ENCODE results near the gene PLPP2.

Gene PLPP2

DNA sequence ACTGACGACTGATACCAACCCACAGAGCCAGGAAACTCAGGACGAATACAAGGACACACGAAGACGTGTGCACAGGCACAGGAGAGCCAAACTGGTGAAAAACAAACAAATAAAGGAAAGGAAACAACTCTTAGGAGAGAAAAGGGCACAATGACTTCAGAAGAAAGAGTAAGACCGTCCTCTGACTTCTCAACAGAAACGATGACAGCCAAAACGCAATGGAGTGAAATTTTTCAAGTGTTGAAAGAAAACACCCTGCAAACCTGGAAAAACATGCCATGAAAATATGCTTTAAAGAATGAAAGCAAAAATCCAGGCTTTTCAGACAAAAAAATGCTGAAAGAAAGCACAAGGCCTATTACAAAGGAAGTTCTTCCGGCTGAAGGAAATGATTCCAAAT is 24.6 kb upstream of the PLPP2 start:
- no peak for DNase-seq (ENCODE audit: low read depth in 2 of 3, low spot score in 2 of 3)

DNA sequence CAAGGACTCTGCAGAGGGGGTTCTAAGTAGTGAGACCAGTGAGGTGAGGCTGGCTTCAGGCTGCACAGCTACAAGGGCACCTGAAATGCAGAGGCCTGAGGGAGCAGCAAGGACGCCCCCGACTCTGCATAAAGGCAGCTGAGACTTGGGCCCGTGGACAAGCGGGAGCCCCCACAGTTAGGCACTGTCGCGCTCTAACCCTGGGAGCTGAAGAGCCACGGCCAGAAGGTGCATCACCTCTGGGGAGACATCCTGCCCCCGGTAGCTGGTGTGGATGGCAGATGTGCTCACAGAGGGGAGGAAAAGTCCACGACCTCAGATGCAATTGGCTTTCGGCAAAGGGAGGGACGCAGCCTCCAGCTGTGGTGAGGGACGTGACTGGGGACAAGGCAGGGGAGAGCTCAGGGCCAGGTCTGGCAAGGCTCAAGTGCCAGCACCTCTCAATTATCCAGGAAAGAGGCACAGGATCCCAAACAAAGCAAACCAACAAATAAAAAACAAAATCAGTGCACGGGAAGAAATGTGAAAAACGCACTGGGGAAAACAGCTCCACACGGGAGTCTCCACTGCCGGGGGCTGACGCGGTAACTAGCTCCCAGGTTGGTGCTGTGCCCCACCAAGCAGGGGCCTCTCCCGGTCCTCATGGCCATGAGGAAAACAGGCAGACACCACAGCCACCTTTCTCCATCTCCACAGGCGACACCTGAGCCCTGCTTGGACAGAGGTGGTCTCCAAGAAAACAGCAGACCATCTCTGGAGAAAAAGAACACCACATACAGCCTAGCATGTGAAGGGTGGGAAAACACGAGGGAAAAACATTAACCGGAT is 23.0 kb upstream of the PLPP2 start:
- no peak for DNase-seq (ENCODE audit: low read depth in 2 of 3, low spot score in 2 of 3)

DNA sequence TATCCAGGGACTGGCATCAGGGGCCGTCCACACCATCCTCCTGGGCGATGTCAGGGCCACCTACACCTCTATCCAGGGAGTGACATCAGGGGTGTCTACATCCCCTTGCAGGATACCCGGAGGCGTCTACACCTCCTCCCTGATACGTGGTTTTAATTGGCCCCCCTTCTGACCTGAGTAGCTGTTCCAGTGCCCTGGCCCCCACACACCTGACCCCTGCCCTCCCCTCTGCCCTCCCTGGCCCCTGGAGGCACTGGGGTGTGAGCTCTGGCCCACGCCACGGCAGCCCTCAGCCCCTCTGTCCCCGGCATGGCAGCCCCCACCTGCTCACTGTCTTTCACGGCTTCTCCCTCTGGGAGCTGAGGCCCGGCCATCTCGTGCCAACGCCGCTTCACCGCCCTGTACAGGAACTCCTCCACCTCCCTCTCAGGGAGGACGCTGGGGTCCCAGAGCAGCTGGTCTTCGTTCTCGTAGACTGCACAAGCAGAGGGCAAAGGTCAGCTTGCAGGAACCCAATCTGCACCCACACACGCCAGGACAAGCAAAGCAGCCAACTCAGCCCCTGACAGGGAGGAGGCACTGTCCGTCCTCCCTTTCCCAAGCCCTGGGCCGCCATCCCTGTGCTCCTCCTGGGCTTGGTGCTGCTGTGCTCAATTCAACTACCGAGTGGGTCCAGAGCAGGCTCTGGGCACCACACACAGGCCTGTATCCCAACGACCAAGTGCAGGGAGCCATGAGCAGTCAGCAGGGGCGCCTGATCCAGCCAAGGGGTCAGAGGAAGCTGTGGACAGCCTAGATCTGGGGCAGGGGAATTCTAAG is 22.2 kb upstream of the PLPP2 start:
- DNase-seq (ENCODE audit: low read depth in 2 of 3, low spot score in 2 of 3): no peak

DNA sequence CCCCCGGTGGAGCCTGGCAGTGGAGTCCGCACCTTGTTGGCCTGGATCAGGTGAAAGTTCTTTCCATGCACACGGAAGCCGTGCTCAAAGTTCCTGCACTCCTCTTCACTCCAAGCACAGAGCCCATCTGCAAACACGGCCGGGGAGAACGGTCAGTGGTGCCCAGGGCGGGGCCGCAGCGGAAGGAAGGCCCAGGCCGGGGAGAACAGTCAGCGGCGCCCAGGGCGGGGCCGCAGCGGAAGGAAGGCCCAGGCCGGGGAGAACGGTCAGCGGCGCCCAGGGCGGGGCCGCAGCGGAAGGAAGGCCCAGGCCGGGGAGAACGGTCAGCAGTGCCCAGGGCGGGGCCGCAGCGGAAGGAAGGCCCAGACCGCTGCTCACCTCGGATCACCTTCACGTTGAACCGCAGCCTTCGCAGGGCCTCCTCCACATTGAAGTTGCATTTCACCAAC is 20.6 kb upstream of the PLPP2 start:
- no peak for DNase-seq (ENCODE audit: low read depth in 2 of 3, low spot score in 2 of 3)

DNA sequence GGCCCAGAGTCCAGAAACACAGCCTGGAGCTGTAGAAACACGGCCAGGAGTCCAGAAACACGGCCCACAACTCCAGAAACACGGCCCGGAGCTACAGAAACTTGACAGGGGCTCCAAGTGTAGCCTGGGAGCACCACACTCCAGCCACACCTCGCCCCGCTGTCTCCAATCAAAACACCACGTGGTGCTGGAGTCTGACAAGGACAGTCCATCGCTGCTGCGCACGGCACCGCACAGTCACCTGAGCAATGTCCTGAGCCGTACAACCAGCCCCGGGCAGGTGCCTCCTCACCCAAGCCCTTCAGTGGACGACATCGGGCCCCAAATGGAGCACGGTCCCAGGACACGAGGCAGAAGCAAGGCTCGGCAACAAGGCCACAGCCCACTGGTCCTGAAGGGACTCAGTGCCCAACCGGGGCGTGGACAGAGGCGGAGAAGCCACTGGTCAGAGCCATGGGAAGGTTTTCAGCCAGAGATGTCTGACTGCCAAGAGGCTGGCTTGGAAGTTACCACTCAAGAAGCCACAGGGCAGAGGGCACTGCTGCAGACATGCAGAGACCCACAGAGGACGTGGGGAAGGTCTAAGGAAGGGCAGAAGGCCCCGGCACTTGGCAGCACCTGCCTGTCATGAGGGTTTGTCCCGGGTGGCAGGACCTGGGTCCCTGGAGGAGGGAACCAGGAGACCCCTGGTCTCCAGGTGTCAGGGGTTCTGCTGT is 19.7 kb upstream of the PLPP2 start:
- no peak for DNase-seq (ENCODE audit: low read depth in 2 of 3, low spot score in 2 of 3)

DNA sequence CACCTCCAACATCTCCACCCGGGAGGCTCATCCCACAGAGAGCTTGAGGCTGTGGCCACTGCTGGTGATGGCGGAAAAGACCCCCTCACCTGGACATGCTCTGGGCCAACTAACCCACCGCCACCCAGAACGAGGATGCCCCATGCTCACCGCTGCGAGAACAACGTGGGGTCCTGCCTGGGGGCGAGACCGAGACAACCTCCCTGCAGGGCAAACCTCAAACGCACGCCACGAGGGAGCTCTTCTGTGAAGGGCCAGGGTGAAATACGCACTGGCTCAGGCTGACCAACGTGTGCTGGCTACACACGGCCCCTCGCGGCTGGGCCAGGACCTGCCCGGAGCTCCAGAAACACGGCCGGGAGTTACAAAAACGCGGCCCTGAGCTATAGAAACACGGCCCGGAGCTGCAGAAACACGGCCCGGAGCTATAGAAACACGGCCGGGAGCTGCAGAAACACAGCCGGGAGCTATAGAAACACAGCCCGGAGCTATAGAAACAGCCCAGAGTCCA is 19.0 kb upstream of the PLPP2 start:
- DNase-seq (ENCODE audit: low read depth in 2 of 3, low spot score in 2 of 3): no peak

DNA sequence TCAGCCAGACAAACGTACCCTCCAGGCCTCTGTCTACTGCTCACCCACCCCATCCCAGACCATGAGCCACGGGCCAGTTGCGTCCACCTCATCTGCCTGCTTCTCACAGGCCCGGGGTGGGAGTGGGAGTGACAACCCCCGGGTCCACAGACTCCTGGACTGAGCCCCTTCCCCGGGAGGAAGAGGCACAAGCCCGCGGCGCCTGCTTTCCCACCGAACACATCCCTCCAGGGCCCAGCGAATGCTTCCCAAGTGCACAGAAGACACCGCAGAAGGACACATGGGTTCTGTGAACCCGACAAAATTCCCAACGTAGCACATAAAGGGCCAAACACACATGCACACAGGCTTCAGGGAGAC is 18.0 kb upstream of the PLPP2 start:
- no peak for DNase-seq (ENCODE audit: low read depth in 2 of 3, low spot score in 2 of 3)

DNA sequence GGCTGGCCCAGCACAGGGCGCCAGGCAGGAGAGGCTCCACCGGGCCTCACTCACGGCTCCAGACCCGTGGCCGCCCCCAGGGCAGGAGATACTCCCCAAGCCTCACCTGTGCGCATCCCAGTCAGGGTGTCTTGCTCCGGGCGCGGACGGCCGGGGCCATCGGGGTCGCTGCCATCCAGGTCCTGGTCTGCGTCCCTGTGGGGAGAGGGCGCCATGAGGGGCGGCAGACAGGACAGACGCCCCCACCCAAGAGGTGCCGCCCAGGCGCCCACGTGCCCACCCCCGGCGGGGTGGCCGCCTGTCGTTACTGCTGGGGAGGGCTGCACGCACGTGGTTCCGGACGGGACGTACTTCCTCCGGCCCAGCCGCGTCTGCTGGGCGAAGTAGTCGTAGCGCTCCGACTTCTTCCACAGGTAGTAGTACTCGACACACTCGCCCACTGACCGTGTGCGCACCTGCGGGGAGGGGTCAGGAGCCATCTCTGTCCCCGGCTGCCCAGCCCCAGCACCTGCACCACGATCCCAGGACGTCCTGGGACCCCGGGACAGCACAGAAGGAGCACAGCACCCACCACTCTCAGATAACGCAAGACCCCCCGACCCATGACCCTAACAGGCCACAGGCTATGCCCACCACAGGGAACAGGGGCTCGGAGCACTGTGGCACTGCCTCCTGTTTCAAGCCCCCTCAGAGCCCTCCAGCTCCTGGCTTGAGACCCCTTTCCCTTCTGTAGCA is 17.4 kb upstream of the PLPP2 start:
- no peak for DNase-seq (ENCODE audit: low read depth in 2 of 3, low spot score in 2 of 3)

DNA sequence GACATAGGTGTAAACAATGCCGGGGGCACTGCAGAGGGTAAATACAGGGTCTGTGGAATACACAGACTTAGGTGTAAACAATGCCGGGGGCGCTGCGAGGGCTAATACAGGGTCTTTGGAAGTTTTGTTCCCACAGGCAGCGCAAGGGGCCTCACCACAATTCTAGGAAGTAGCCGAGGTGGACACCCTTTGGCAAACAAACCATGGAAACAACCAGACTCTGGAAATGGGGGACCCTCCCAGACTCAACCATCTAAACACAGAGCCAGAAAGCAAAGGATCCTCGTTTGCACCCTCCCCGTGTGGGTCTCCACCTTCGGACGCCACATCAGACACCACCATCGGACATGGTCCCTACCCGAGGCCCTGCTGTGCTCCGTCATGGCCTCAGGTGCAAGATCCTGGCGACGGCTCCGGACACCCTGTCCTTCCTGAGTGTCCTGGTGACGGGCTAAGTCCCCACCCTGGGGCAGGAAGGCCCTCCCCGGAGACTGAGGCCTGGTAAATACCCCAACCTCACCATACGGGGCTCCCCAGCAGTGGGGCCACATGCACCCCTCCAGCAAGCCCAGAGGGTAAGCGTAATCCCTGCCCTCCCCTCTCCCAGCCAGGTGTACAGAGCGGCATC is 16.7 kb upstream of the PLPP2 start:
- no peak for DNase-seq (ENCODE audit: low read depth in 2 of 3, low spot score in 2 of 3)

DNA sequence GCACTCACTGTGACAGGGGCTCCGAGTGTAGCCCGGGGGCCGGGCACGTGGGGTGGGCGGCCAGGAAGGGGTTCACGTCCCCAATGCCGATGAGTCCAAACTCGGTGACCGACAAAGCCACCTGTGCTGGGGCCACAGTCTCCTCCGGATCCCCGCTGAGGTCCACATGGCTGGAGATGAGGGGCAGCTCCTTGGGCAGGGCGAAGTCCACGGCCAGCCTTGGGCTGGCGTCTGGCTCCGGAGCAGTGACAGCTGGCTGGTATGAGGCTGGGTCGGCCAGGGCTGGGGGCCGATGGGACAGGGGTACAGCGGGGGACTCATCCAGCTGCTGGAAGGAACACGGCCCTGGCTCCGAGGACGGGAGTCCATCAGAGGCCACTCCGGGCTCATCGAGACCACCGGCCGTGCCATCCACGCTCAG is 15.9 kb upstream of the PLPP2 start:
- no peak for DNase-seq (ENCODE audit: low read depth in 2 of 3, low spot score in 2 of 3)

DNA sequence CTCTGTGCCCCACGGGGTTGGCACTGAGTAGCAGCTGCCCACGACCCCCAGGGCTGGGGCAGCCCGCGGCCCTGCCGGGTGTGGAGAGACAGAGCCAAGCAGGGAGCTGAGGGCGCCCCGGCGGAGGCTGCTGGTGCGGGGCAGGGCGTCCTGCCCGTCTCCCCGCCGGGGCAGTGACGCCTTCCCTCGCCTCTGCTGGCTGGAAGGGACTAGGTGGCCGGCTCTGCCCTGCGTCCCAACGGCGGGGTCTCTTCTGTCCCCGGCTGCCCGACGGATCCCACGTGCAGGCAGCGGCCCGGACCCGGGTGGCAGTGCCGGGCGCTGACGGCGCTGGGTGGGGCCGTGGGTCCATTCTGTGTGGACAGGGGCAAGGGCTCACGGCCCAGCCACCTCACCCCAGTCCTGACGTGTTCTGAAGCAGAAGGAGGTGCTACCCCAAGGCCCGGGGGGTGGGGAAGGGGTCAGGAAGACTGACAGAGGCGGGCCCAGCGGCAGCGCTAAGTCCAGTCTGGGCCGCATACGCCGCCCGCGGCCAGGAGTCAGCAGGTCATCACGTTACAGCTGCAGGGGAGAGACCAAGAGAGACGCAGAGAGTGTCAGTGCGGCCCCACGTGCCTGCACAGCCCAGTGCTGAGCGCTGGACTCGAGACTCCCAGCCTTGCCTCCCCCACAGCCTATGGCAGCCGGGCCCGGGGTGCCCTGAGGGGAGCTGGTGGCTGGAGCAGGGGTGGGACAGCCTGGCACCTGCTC is 15.1 kb upstream of the PLPP2 start:
- DNase-seq (ENCODE audit: low read depth in 2 of 3, low spot score in 2 of 3): no peak

DNA sequence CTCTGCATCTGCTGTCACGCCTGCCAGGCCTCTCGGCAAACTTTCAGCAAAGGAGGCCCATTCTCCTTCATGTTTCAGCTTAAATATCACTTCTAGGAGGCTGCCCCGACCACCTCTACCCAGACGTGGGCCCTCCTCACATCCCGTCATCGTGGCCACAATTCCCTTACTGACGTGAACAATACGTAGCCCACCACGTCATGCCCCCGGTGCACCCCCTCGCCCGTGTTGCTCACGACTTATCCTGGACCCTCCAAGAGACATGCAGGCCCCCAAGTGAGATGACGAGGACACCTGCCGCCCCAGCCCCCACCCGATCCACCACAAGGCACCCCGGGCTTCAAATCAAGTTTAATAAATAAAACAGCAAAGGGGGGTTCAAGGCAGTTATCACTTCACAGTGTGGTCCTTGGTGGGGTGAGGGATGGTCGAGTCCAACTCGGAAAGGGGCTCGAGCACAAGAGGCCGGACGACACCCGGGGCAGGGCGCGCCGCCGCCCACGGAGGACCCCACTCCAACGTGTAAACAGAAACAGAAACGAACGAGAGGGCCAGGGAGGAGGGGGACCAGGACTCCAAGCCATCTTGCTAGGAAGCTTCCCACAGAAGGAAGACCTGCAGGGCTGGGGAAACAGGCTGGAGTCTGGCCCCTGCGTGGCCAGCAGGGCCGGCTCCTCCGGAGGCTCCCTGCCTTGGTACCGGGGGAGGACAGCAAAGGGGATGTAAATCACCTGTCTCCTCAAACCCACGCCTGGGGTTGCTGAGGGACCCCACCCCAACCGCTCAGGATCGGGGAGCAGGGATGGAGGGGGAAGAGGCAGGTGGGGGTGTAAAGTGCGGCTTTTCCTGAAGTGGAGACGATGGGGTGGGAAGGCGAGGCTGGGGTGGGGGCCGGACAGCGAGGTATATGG is 14.3 kb upstream of the PLPP2 start:
- no peak for DNase-seq (ENCODE audit: low read depth in 2 of 3, low spot score in 2 of 3)

DNA sequence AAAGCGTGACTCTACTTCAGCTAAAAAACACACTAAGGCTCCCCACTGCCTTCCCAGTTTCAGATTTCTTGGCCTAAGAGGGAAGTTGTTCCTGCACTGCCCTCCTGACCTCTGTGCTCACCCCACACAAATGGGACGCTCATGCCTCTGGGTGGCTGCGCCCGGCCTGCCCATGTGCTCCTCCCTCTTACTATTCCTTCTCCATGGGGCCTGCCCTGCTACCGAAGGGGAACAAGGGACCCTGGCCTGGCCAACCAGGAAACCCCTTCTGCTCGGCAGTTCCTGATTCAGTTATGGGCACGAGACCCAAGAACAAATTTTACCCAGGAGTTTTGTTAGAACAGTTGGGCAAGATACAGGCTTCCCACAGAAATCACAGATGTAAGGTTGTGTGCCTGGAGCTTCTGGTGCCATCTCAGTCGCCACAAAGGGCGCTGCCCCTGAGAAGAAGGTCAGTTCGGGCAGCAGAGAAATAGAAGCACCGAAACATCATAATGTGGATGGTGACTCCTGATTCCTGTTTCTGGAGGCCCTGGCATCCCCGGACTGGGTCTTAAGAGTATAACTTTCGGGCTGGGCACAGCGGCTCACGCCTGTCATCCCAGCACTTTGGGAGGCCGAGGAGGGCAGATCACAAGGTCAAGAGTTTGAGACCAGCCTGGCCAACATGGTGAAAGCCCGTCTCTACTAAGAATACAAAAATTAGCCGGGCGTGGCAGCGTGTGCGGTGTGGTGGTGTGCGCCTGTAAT is 5.4 kb upstream of the PLPP2 start:
- no peak for DNase-seq (ENCODE audit: low read depth in 2 of 3, low spot score in 2 of 3)

DNA sequence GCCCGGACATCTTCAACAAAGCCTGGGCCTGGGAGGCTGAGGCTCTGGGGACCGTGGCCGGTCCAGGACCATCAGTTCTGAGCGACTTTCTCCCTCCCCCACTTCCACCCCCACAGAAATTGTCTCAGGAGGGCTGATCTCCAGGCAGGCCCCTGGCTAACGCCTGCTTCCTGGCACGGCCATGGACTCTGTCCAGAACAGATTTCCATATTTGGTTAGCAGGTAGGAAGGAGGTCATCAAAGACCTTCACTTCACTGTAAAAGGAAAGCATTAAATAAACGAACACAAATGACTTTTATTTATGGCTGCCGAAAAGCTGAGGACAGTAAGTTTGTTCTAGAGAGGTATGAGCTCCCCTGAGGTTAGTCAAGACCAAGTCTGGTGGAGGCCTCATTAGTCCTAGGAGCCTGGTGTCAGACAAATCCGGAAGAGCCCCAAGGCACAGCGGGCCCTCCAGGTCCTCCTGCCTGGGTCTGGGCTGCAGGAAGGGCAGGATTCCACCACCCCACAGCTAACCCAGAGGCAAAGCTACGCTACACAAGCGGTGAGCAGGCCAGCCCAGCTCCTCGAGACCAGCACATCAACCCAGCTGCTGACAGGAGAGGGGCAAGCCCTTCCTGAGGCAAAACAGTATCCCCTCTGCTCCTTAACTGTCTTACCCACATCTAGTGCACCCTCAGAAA is 4.6 kb upstream of the PLPP2 start:
- DNase-seq (ENCODE audit: low read depth in 2 of 3, low spot score in 2 of 3): no peak

DNA sequence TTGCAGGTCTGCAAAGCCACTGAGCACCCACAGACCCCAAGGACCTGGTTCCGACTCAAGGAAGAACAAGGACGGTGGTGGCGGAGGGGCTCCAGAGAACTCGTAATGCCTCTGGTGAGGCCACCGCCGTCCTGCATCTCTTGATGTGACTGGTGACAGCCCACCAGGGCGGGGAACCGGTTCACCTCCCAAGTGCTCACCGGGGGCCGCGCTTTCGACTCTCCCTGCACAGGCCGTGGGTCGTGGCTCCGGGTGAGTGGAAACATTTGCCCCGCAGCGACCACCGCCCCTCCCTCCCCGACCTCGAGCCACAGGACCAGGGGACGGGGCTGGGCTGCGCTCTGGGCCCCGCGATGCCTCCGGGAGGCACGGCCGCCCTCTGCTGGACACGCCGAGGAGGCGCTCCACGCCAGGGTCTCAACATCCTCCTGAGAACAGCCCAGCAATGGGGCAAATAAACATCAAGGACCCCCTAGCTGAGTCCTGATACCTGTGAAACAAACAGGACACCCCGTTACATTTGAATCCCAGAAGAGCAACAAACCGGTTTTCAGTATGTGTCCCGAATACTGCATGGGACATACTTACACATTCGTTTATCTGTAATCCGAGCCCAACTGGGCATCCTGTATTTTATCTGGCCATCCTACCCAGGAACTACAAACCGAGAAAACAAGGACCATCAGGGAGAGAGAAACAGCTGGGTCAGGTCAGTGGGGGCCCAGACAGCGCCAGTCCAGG is 3.9 kb upstream of the PLPP2 start:
- no peak for DNase-seq (ENCODE audit: low read depth in 2 of 3, low spot score in 2 of 3)

DNA sequence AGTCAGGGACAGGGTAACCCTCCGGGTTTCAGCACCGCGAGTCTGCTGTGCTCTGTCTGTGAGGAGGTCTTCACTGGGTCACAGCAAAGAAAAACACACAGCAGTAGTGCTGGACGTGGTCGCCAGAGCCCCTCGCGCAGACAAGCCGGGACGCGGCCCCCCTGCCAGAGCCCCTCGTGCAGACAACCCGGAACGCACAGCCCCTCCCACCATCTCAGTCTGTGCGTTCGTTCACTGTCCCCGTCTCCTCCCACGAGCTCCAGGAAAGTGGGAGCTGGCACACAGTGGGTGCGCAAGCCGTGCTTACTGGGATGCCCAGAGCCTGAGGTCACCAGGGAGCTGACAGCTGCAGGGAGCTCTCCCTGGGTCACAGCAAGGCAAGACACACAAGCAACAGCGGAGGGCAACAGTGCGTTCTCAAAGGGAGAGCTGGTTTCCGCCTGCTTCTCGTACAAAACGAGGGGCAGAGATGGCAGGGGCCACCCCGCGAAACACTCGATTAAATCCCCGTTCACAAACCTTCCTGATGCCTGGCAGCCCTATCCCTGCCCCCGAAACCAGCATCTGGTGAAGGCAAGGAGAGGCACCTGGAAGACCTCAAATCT is 3.2 kb upstream of the PLPP2 start:
- no peak for DNase-seq (ENCODE audit: low read depth in 2 of 3, low spot score in 2 of 3)
